ENCODE data around the gene TRIP12.

GRCh38 chr2:229725716-229726574 lies 195.9 kb downstream of the TRIP12 start:
- TF ChIP-seq POLR2A (IDR thresholded peaks at IDR 0.05; ENCODE audit: low read depth) (no peak), CTCF (IDR thresholded peaks at IDR 0.05) (no peak)

Data from esophagus muscularis mucosa (tissue), 3 donors.